ENCODE results near the gene HSPE1.

HSPE1 gene

GRCh38 chr2:197539734-197540133 is 39.6 kb downstream of the HSPE1 start:
- TF ChIP-seq USF1 (IDR thresholded peaks at IDR 0.05) (no peak), CREB1 (IDR thresholded peaks at IDR 0.05; ENCODE audit: low read depth) (no peak), CEBPB (IDR thresholded peaks at IDR 0.05) (no peak), TCF12 (IDR thresholded peaks at IDR 0.05; ENCODE audit: low read depth) (no peak), TEAD4 (IDR thresholded peaks at IDR 0.05) (no peak), EP300 (IDR thresholded peaks at IDR 0.05; ENCODE audit: borderline replicate concordance) (no peak), FOXM1 (IDR thresholded peaks at IDR 0.05; ENCODE audit: borderline replicate concordance, low read depth) (no peak), YY1 (IDR thresholded peaks at IDR 0.05; ENCODE audit: low read depth) (no peak), TAF1 (IDR thresholded peaks at IDR 0.05; ENCODE audit: low read depth) (no peak), RAD21 (IDR thresholded peaks at IDR 0.05; ENCODE audit: low read depth) (no peak), ZBTB7A (IDR thresholded peaks at IDR 0.05; ENCODE audit: low read depth) (no peak), REST (IDR thresholded peaks at IDR 0.05; ENCODE audit: low read depth) (no peak), EGR1 (IDR thresholded peaks at IDR 0.05) (no peak), NFIC (IDR thresholded peaks at IDR 0.05) (no peak), MAX (IDR thresholded peaks at IDR 0.05) (no peak)

GRCh38 chr2:197543206-197543605 is 43.0 kb downstream of the HSPE1 start:
- TF ChIP-seq CREB1 (IDR thresholded peaks at IDR 0.05; ENCODE audit: low read depth) (no peak), TEAD4 (IDR thresholded peaks at IDR 0.05) (no peak), EP300 (IDR thresholded peaks at IDR 0.05; ENCODE audit: borderline replicate concordance) (no peak), CEBPB (IDR thresholded peaks at IDR 0.05) (no peak), USF1 (IDR thresholded peaks at IDR 0.05) (no peak), REST (IDR thresholded peaks at IDR 0.05; ENCODE audit: low read depth) (no peak), NFIC (IDR thresholded peaks at IDR 0.05) (no peak), RAD21 (IDR thresholded peaks at IDR 0.05; ENCODE audit: low read depth) (no peak), YY1 (IDR thresholded peaks at IDR 0.05; ENCODE audit: low read depth) (no peak), FOXM1 (IDR thresholded peaks at IDR 0.05; ENCODE audit: borderline replicate concordance, low read depth) (no peak), TCF12 (IDR thresholded peaks at IDR 0.05; ENCODE audit: low read depth) (no peak), EGR1 (IDR thresholded peaks at IDR 0.05) (no peak)

- TF ChIP-seq RAD21 (IDR thresholded peaks at IDR 0.05; ENCODE audit: low read depth) (no peak), FOXM1 (IDR thresholded peaks at IDR 0.05; ENCODE audit: borderline replicate concordance, low read depth) (no peak), YY1 (IDR thresholded peaks at IDR 0.05; ENCODE audit: low read depth) (no peak), TAF1 (IDR thresholded peaks at IDR 0.05; ENCODE audit: low read depth) (no peak), TCF12 (IDR thresholded peaks at IDR 0.05; ENCODE audit: low read depth) (no peak), NFIC (IDR thresholded peaks at IDR 0.05) (no peak), TEAD4 (IDR thresholded peaks at IDR 0.05) (no peak), ZBTB7A (IDR thresholded peaks at IDR 0.05; ENCODE audit: low read depth) (no peak), CEBPB (IDR thresholded peaks at IDR 0.05) (no peak), EGR1 (IDR thresholded peaks at IDR 0.05) (no peak), REST (IDR thresholded peaks at IDR 0.05; ENCODE audit: low read depth) (no peak), USF1 (IDR thresholded peaks at IDR 0.05) (no peak), CREB1 (IDR thresholded peaks at IDR 0.05; ENCODE audit: low read depth) (no peak), MAX (IDR thresholded peaks at IDR 0.05) (no peak), EP300 (IDR thresholded peaks at IDR 0.05; ENCODE audit: borderline replicate concordance) (no peak)
These were observed 47.2 kb downstream of the HSPE1 start for GRCh38 chr2:197547163-197547900.
